Measurements from ENCODE around the gene KIF12. TPM values are rescaled to one million over a fixed set of nuclear protein-coding genes. Genes with fewer than 3 reads are reported as not detected.

The KIF12 gene
- total and polyA plus RNA-seq, 2 of the 8 experiments (the other 6 are each of a cell fraction or from before 2014, with no cell fraction given): 2.9 to 3.9 TPM

- H3K4me3 ChIP-seq (ENCODE audit: extremely low read depth in 1 of 4, insufficient read depth in 2 of 4, low read depth in 3 of 4, low read length in 4 of 4): no peak overlapping the region
- no peaks in the 10 kb centered on the region for H3K79me2 ChIP-seq (ENCODE audit: control insufficient read depth in 1 of 2, insufficient read depth in 2 of 2, low read length in 2 of 2)
- H4K91ac ChIP-seq (replicated peaks; ENCODE audit: insufficient read length, low read length): no peak overlapping the region
- no peak overlapping the region for H3K9ac ChIP-seq (replicated peaks in 1 of 4; ENCODE audit: extremely low read depth in 1 of 4, low read depth in 3 of 4, low read length in 3 of 4)
- no peak overlapping the region for H2BK5ac ChIP-seq (ENCODE audit: low read depth, low read length)
- H4K5ac ChIP-seq (ENCODE audit: insufficient read length, low read depth, low read length): no peak overlapping the region
- no peak overlapping the region for H2BK15ac ChIP-seq (ENCODE audit: low read length)
- H2AK5ac ChIP-seq (ENCODE audit: low read depth, low read length): no peak overlapping the region
- H3K27ac ChIP-seq (ENCODE audit: low read depth, low read length): no peak overlapping the region
- FAIRE-seq: no peak
- H2BK120ac ChIP-seq (replicated peaks; ENCODE audit: low read depth, low read length): no peak overlapping the region
- H3K9me3 ChIP-seq (ENCODE audit: insufficient read depth in 2 of 2, low read depth in 1 of 2, low read length in 1 of 2): no peaks in the 10 kb centered on the region
- no peaks in the 10 kb centered on the region for H3K4me1 ChIP-seq (replicated peaks in 1 of 4; ENCODE audit: control insufficient read depth in 3 of 4, insufficient read depth in 4 of 4, low read length in 3 of 4)
- no peak overlapping the region for H2BK12ac ChIP-seq (ENCODE audit: low read depth, low read length)
- H3K27me3 ChIP-seq (replicated peaks in 1 of 4; ENCODE audit: control insufficient read depth in 3 of 4, extremely low read depth in 1 of 4, insufficient read depth in 3 of 4, low read length in 3 of 4): no peaks in the 10 kb centered on the region
- DNase-seq (ENCODE audit: low read depth in 1 of 2, low spot score in 2 of 2): no peak
- H3K23me2 ChIP-seq (ENCODE audit: low read depth, low read length): no peaks in the 10 kb centered on the region
- H3K4me2 ChIP-seq (ENCODE audit: insufficient read depth in 1 of 2, low read depth in 2 of 2, low read length in 2 of 2): no peak overlapping the region
- H2AFZ ChIP-seq (ENCODE audit: low read length): no peak overlapping the region
- no peak overlapping the region for H3K18ac ChIP-seq (ENCODE audit: extremely low read depth, low read length)
- H3K36me3 ChIP-seq (ENCODE audit: control insufficient read depth in 2 of 4, insufficient read depth in 4 of 4, low read length in 3 of 4): peaks cover 7 to 33% (median 12%) of the 10 kb centered on the region in 4 experiments; a peak in 7 of 8 replicates
- ChIA-PET POLR2A (ENCODE audit: partially characterized antibody) (no interaction called here), CTCF (ENCODE audit: partially characterized antibody) (interaction anchor here (0.7 to 1.5 kb wide), 21 partner anchors 8 to 364 kb away, joined by 3 to 5 read pairs (median 3); partner anchors contain the start of gene AMBP)
- no peak overlapping the region for H4K8ac ChIP-seq (ENCODE audit: extremely low read depth, insufficient read depth, low read length)
- no peak overlapping the region for H3K23ac ChIP-seq (ENCODE audit: insufficient read length)
- WGBS, 2 experiments (ENCODE audit: extremely low coverage in 1 of 2, insufficient coverage in 1 of 2, insufficient read length in 1 of 2, insufficient replicate concordance in 2 of 2, low coverage in 1 of 2, low lambda C conversion rate in 2 of 2, missing lambda C conversion rate in 1 of 2): 93% methylated on average over 1 of the region's 1 CpG; no CpG with 5 or more reads in 1 of the 2 experiments
- no peak overlapping the region for H3K4ac ChIP-seq (replicated peaks; ENCODE audit: insufficient read length, low read depth, low read length)
- no peak overlapping the region for H3K56ac ChIP-seq (replicated peaks; ENCODE audit: insufficient read length, low read depth, low read length)
- H3K79me1 ChIP-seq (ENCODE audit: low read depth, low read length): no peaks in the 10 kb centered on the region
- no peak overlapping the region for H3K14ac ChIP-seq (ENCODE audit: insufficient read length)
- H2BK20ac ChIP-seq (ENCODE audit: low read length): no peak overlapping the region
- peaks cover 0 to 3% of the 10 kb centered on the region in 2 experiments for H4K20me1 ChIP-seq (replicated peaks in 1 of 2; ENCODE audit: control insufficient read depth in 1 of 2, insufficient read depth in 2 of 2, low read length in 2 of 2)
Measured at GRCh38 chr9:114046875-114047274, 52.2 kb downstream of the KIF12 start.

All from H1 (cell line).